SK-N-MC (cell line): Measurements from ENCODE around the gene AFAP1L2.

Experiments
- EZH2 ChIP-seq: fragments of 200-600 bp; sonication (generic); IDR thresholded peaks from one replicate; pipeline ENCODE4 v1.6.1; 2017; ENCODE audit warnings: antibody characterized with exemption
- POLR2AphosphoS5 ChIP-seq: IDR thresholded peaks from 2 replicates; pipeline ENCODE4 v1.6.1; 2012; ENCODE audit warnings: mild to moderate bottlenecking, low read depth, low read length, borderline replicate concordance

GRCh38 chr10:114260366-114260765, 143.9 kb downstream of the AFAP1L2 start:
- TF ChIP-seq EZH2, result no peak
- no peak for TF ChIP-seq POLR2AphosphoS5
